ENCODE data around the gene PAXX. TPM values are rescaled to one million over a fixed set of nuclear protein-coding genes. Genes with fewer than 3 reads are reported as not detected.

Gene PAXX
- total RNA-seq, 1 donor from 2014 or later: 53.1 TPM

- no peaks in the 10 kb centered on the region for H3K36me3 ChIP-seq
- peaks cover 26% of the 10 kb centered on the region for H3K4me1 ChIP-seq
- peak overlapping the region; percentile 63 for H3K27ac ChIP-seq
- no peaks in the 10 kb centered on the region for H3K9me3 ChIP-seq
- ATAC-seq: no peak
- DNase-seq: no peak
- intact Hi-C loops (cut with DNase I): no loop called here
- TF ChIP-seq, protein P1, sequence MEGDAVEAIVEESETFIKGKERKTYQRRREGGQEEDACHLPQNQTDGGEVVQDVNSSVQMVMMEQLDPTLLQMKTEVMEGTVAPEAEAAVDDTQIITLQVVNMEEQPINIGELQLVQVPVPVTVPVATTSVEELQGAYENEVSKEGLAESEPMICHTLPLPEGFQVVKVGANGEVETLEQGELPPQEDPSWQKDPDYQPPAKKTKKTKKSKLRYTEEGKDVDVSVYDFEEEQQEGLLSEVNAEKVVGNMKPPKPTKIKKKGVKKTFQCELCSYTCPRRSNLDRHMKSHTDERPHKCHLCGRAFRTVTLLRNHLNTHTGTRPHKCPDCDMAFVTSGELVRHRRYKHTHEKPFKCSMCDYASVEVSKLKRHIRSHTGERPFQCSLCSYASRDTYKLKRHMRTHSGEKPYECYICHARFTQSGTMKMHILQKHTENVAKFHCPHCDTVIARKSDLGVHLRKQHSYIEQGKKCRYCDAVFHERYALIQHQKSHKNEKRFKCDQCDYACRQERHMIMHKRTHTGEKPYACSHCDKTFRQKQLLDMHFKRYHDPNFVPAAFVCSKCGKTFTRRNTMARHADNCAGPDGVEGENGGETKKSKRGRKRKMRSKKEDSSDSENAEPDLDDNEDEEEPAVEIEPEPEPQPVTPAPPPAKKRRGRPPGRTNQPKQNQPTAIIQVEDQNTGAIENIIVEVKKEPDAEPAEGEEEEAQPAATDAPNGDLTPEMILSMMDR (IDR thresholded peaks at IDR 0.05): no peak
- H3K4me3 ChIP-seq: no peak overlapping the region
- peaks cover 18% of the 10 kb centered on the region for H3K27me3 ChIP-seq
These were observed 11.3 kb upstream of the PAXX start for GRCh38 chr9:136980669-136981478.

- ATAC-seq (no peak), DNase-seq (no peak)
- H3K9me3 ChIP-seq: no peaks in the 10 kb centered on the region
- H3K4me3 ChIP-seq: no peak overlapping the region
- H3K4me1 ChIP-seq: peaks cover 17% of the 10 kb centered on the region
- peak overlapping the region; percentile 63 for H3K27ac ChIP-seq
- H3K27me3 ChIP-seq: peaks cover 23% of the 10 kb centered on the region
- intact Hi-C loops (cut with DNase I): no loop called here
- TF ChIP-seq, protein P1 (IDR thresholded peaks at IDR 0.05): no peak
- H3K36me3 ChIP-seq: no peaks in the 10 kb centered on the region
These were observed 10.5 kb upstream of the PAXX start for GRCh38 chr9:136981588-136982231.

GRCh38 chr9:136982232-136983051 is 9.8 kb upstream of the PAXX start, which contains the start of gene LCNL1:
Gene LCNL1 (plus strand): TSS chr9:136982993. CDS start chr9:136983587, 594 bp downstream.
- intact Hi-C loops (cut with DNase I): no loop called here
- no peak within 1 kb of the TSS for H3K4me3 ChIP-seq

DNA sequence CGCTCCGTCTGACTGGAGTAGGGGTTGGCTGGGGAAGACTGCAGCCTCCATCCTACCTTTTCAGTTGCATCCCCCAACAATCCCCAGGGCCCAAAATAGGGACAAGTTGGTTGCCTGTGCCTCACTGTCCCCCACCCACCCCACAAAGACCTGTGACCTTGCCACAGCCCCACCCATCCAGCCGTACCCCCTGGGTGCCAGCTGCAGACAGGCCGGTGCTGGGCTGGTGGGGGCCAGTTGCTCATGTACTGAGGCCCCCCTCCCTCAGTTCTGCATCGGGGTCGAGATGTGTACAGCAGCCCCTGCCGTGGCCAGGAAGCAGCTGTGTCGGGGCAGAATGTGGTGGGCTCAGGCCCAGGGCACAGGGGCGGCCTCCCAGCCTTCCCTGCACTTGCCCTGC is 9.1 kb upstream of the PAXX start:
- ATAC-seq (no peak), DNase-seq (no peak)
- intact Hi-C loops (cut with DNase I): no loop called here
- Histone ChIP-seq H3K4me3 (no peak overlapping the region), H3K27me3 (peaks cover 23% of the 10 kb centered on the region), H3K9me3 (no peaks in the 10 kb centered on the region), H3K4me1 (peaks cover 5% of the 10 kb centered on the region), H3K27ac (no peak overlapping the region), H3K36me3 (no peaks in the 10 kb centered on the region)
- TF ChIP-seq, protein P1 (IDR thresholded peaks at IDR 0.05): no peak

More at GRCh38 chr9:136982232-136983051, 9.8 kb upstream of the PAXX start, which contains the start of gene LCNL1:
- ATAC-seq (no peak), DNase-seq (no peak)
- H3K36me3 ChIP-seq: no peaks in the 10 kb centered on the region
- TF ChIP-seq, protein P1 (IDR thresholded peaks at IDR 0.05): no peak
- H3K27ac ChIP-seq: peak within 1 kb of the TSS; percentile 63
- H3K27me3 ChIP-seq: peaks cover 23% of the 10 kb centered on the region
- H3K4me1 ChIP-seq: peaks cover 11% of the 10 kb centered on the region
- H3K9me3 ChIP-seq: no peaks in the 10 kb centered on the region

DNA sequence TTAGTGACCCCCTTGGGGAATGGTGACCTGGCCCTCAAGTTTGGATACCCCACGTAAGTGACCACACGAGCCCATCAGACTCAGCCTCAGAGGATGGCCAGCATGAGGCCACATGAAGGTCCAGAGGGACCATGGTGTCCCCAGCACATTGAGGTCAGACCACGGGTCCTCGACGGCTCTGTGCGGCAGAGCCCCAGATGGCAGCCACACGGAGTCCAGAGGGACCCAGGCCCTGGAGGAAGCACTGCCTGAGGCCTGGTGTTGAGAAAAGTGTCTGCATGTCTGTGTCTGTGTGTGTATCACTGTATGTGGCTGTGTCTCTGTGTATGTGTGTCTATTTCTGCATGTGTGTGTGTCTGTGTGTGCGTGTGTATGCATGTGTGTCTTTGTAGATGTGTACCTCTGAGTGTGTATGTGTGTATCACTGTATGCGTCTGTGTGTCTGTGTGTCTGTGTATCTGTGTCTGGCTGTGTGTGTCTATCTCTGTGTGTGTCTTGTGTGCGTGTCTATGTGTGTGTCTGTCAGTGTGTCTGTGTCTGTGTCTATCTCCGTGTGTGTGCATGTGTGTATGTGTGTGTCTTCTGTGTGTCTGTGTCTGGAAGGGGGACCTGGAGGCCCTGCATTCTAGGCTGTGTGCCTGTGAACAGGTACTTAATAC is 8.4 kb upstream of the PAXX start:
- no peak overlapping the region for H3K4me3 ChIP-seq
- H3K4me1 ChIP-seq: peaks cover 5% of the 10 kb centered on the region
- H3K9me3 ChIP-seq: no peaks in the 10 kb centered on the region
- peaks cover 23% of the 10 kb centered on the region for H3K27me3 ChIP-seq
- TF ChIP-seq, protein P1 (IDR thresholded peaks at IDR 0.05): no peak
- H3K36me3 ChIP-seq: no peaks in the 10 kb centered on the region
- DNase-seq: no peak
- intact Hi-C loops (cut with DNase I): no loop called here
- ATAC-seq: no peak
- no peak overlapping the region for H3K27ac ChIP-seq
